ENCODE data around the gene ACTG2.

Gene ACTG2

GRCh38 chr2:73910873-73911547 lies 18.2 kb downstream of the ACTG2 start:
- H3K4me3 ChIP-seq (ENCODE audit: low read length, poor library complexity, severe bottlenecking): no peak overlapping the region
- peaks cover 3% of the 10 kb centered on the region for H3K4me1 ChIP-seq (ENCODE audit: insufficient read depth, low read length, poor library complexity, severe bottlenecking)
- no peak overlapping the region for H3K4me2 ChIP-seq (ENCODE audit: low read depth, low read length, poor library complexity, severe bottlenecking)
- H3K9me2 ChIP-seq (replicated peaks; ENCODE audit: low read depth, low read length): no peaks in the 10 kb centered on the region
- no peaks in the 10 kb centered on the region for H3K36me3 ChIP-seq (ENCODE audit: insufficient read depth, low read length)
- no peaks in the 10 kb centered on the region for H3K79me2 ChIP-seq (ENCODE audit: insufficient read depth, low read length)
- H4K20me1 ChIP-seq (ENCODE audit: insufficient read depth, low read length, poor library complexity, severe bottlenecking): no peaks in the 10 kb centered on the region
- H3F3A ChIP-seq (ENCODE audit: low read depth): no peaks in the 10 kb centered on the region
- no peak for TF ChIP-seq CTCF (conservative IDR thresholded peaks at IDR 0.05; ENCODE audit: low read length)
- no peak for TF ChIP-seq EZH2phosphoT487 (IDR thresholded peaks at IDR 0.05; ENCODE audit: borderline replicate concordance)
- H3K27me3 ChIP-seq (ENCODE audit: insufficient read depth, low read length, poor library complexity, severe bottlenecking): no peaks in the 10 kb centered on the region
- no peak overlapping the region for H3K9ac ChIP-seq (ENCODE audit: low read depth, low read length, poor library complexity, severe bottlenecking)
- no peaks in the 10 kb centered on the region for H3K9me3 ChIP-seq (ENCODE audit: insufficient read depth, low read depth, low read length)
- no peak overlapping the region for H2AFZ ChIP-seq (ENCODE audit: low read length)

- Histone ChIP-seq H3K36me3 (ENCODE audit: insufficient read depth, low read length) (no peaks in the 10 kb centered on the region), H3K4me3 (ENCODE audit: low read length, poor library complexity, severe bottlenecking) (no peak overlapping the region), H4K20me1 (ENCODE audit: insufficient read depth, low read length, poor library complexity, severe bottlenecking) (no peaks in the 10 kb centered on the region), H3K9me2 (replicated peaks; ENCODE audit: low read depth, low read length) (no peaks in the 10 kb centered on the region), H3F3A (ENCODE audit: low read depth) (no peaks in the 10 kb centered on the region), H3K27me3 (ENCODE audit: insufficient read depth, low read length, poor library complexity, severe bottlenecking) (no peaks in the 10 kb centered on the region), H3K4me2 (ENCODE audit: low read depth, low read length, poor library complexity, severe bottlenecking) (no peak overlapping the region), H3K79me2 (ENCODE audit: insufficient read depth, low read length) (no peaks in the 10 kb centered on the region), H3K9ac (ENCODE audit: low read depth, low read length, poor library complexity, severe bottlenecking) (no peak overlapping the region), H3K9me3 (ENCODE audit: insufficient read depth, low read depth, low read length) (no peaks in the 10 kb centered on the region), H3K4me1 (ENCODE audit: insufficient read depth, low read length, poor library complexity, severe bottlenecking) (peaks cover 3% of the 10 kb centered on the region), H2AFZ (ENCODE audit: low read length) (no peak overlapping the region)
- TF ChIP-seq EZH2phosphoT487 (IDR thresholded peaks at IDR 0.05; ENCODE audit: borderline replicate concordance) (no peak), CTCF (conservative IDR thresholded peaks at IDR 0.05; ENCODE audit: low read length) (no peak)
Observed at GRCh38 chr2:73911548-73912208, 18.9 kb downstream of the ACTG2 start.

GRCh38 chr2:73913414-73914054 lies 20.7 kb downstream of the ACTG2 start:
- H3K9ac ChIP-seq (ENCODE audit: low read depth, low read length, poor library complexity, severe bottlenecking): no peak overlapping the region
- no peaks in the 10 kb centered on the region for H3F3A ChIP-seq (ENCODE audit: low read depth)
- H3K9me3 ChIP-seq (ENCODE audit: insufficient read depth, low read depth, low read length): no peaks in the 10 kb centered on the region
- no peaks in the 10 kb centered on the region for H3K27me3 ChIP-seq (ENCODE audit: insufficient read depth, low read length, poor library complexity, severe bottlenecking)
- no peaks in the 10 kb centered on the region for H3K79me2 ChIP-seq (ENCODE audit: insufficient read depth, low read length)
- TF ChIP-seq EZH2phosphoT487 (IDR thresholded peaks at IDR 0.05; ENCODE audit: borderline replicate concordance) (no peak), CTCF (conservative IDR thresholded peaks at IDR 0.05; ENCODE audit: low read length) (no peak)
- H2AFZ ChIP-seq (ENCODE audit: low read length): no peak overlapping the region
- no peaks in the 10 kb centered on the region for H3K9me2 ChIP-seq (replicated peaks; ENCODE audit: low read depth, low read length)
- no peaks in the 10 kb centered on the region for H3K4me1 ChIP-seq (ENCODE audit: insufficient read depth, low read length, poor library complexity, severe bottlenecking)
- no peak overlapping the region for H3K4me2 ChIP-seq (ENCODE audit: low read depth, low read length, poor library complexity, severe bottlenecking)
- no peaks in the 10 kb centered on the region for H3K36me3 ChIP-seq (ENCODE audit: insufficient read depth, low read length)
- H4K20me1 ChIP-seq (ENCODE audit: insufficient read depth, low read length, poor library complexity, severe bottlenecking): no peaks in the 10 kb centered on the region
- no peak overlapping the region for H3K4me3 ChIP-seq (ENCODE audit: low read length, poor library complexity, severe bottlenecking)

All from Loucy (cell line).